TTC549 (cell line): ENCODE data around the gene ACOT11.
"Not testable (repeated sequence)": the region's sequence is repeated elsewhere in the genome, so short reads cannot be mapped to it uniquely, and the experiment has no call there.

Source experiments
- FAIRE-seq: peaks from 2 replicates; lab custom pipeline; 2012; peaks lifted over from hg19 to GRCh38; lab: Jason Lieb, UNC

The ACOT11 gene

DNA sequence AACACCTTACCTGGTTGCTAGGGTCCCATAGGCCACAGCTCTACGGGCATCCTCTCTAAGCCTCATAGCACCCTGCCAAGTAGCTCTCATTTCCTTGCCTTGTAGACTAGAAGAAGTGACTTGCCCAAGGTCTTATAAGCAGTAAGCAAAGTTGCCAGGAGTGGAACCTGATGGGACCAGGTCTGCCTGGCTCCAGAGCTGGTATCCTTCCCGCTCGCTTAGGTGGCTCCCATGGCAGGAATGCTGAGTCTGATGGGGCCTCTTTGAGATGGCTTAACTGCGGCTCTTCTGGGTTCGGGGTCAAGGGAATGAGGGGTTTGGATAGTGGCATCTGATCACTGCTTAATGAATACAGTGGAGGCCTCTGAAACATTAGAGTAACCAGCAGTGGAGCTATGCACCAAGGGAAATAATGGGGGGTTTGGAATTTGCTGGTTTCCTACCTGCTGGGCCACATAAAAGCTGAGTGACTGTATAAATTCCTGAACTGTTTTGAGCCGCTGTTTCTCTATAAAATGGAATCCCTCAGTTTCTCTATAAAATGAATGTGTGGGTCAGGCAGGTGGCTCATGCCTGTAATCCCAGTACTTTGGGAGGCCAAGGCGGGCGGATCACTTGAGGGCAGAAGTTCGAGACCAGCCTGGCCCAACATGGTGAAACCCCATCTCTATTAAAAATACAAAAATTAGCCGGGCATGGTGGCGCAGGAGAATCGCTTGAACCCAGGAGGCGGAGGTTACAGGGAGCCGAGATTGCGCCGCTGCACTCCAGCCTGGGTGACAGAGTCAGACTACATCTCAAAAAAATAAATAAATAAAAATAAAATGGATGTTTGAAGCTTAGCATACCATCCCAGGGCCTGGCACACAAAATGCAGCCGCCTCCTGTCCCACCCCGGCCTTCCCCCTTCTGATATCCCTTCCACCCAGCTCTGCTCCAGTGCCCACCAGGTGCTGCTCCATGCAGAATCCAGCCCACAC lies 62.9 kb downstream of the ACOT11 start:
- FAIRE-seq = no peak

GRCh38 chr1:54611621-54612020 lies 63.6 kb downstream of the ACOT11 start:
- no peak for FAIRE-seq

DNA sequence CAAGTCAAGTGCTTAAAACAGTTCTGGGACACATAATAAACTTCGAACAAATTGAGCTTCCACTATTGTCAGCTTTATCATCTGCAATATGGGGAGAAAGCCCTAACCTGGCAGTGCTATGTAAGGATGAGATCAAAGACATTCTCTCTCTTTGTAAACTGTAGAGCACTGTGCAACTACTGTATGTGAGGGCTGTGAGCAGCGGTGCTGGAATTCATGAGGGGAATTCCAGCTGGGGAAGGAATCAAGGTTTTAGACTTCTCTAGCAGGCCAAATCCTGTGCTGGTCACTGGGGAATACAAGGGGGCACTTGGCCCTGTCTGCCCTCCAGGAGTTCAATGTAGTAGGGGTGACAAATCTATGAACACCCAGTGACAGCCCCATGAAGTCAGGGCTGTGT lies 66.0 kb downstream of the ACOT11 start:
- no peak for FAIRE-seq

DNA sequence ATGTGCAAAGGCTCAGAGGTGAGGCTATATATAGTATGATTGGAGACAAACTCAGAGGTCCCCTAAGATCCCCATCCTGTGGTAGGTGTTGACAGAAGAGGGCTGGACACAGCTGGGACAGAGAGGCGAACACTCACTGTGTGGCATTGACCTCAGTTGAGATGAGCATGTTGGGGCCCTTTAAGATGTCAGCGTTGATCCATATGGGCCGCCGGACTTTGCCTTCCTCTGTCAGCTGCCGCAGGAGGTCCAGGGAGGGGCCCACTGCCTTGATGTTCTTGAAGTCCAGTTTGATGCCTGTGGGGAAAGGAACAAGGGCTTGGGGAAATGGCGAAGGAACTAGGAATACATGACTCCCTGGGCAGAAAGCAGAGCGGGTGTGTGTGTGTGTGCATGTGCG lies 66.5 kb downstream of the ACOT11 start:
- FAIRE-seq = no peak

DNA sequence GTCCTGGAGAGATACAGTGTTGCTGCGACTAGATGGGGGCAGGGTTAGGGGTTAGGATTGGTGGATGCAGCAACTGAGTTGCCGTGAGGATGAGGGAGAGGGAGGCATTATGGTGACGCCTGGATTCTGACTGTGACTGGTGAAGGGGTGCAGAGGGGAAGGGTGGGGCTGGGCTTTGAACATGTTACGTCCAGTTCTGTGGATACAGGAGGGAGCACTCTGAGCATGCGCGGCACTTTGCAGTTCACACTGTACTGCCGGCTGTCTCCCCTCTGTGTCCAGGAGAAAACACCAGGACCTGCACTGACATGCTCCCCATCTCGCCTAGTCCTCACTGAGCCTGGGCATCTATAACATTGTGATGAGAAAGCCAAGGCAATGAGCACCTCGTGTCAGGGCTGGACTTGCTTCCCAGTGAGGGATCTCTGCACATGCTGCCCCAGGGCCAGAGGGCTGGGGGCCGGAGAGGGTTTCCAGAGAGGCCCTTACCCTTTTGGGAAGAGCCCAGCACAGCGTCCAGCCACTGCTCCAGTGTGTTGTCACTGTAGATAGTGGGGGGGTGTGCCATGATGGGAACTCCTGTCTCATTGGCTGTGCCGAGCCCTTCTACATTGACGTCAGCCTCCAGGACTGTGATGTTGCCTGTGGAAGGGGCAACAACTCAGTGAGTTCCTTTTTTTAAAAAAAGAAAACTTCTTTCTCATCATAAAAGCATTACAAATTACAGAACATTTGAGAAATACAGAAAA lies 67.7 kb downstream of the ACOT11 start:
- no peak for FAIRE-seq

DNA sequence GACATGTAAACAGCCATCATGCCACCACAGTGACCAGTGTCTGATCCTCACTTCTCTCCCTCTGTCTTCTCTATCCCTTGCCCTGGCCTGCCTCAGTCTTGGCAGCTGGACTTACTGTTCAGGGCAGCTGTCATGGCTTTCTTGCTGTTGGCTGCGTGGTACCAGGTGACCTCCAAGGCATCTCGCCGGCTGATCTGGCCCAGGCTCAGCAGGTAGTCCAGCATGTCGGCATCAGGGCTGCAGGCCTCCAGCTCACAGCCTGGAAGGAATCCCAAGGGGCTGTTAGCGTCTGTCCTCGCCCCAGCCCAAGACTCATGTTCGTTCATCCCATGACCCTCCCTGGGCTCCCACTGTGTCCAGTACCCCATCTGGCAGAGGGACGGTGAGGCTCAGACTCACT lies 71.7 kb downstream of the ACOT11 start:
- FAIRE-seq = no peak

DNA sequence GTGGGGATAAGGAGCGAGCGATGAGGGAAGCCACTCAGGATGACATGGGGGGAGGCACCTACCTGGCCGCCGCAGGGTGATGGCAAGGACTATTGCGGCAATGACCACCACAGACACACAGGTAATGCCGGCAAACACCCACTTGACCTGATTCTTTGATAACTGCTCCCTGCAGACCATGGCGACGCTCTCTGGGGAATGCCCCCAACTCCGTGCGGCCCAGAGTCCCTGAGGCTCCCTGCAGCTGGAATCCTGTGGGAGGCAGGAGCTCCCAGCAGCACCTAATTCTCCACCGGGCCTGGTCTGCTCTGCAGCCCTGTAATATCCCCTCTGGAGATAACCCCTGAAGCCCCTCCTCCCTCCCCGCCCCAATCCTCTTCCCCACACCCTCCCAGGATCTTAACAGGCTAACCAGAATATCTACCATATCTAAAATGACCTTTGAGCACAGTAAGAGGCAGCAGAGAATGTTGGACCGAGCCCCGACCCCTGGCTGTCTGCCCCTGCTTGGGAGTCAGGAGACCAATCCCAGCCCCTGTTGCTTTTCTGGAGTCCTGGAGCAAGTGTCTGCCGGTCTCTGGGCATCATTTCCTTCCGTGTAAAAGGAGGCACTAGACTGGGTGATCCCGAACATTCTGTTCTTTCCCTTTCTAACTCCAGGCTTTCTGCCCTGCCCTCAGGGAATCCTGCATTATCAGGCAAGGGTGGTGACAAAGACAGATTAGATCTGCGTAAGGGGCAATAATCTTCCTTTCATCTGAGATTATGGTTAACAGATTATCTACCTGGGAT lies 75.4 kb downstream of the ACOT11 start, which contains the start of gene FAM151A:
FAM151A (minus strand) TSS at position 310 of the 792 bp plus-strand sequence; CDS start at position 180, 130 bp downstream.
- no peak for FAIRE-seq

- no peak for FAIRE-seq
These were observed 76.7 kb downstream of the ACOT11 start for GRCh38 chr1:54624466-54625464.

DNA sequence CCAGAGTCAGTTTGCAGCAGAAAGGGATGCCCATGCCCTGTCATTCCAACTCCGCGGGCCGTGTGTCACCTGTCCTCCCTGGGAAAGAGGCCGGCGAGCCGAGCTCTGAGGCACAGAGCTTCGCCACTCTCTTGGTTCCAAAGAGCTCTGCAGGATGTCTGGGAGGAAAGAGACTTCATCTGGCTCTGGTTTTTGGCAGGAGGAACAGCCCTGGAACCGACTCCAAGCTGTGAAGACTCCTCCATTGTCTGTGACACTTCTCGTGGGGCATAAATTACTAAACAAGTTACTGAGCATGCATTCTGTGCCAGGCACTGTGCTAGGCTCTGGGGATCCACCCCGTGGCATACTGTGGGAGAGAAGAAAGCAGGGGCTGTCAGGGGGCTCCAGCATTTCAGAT lies 79.2 kb downstream of the ACOT11 start:
- no peak for FAIRE-seq

GRCh38 chr1:54635804-54636203 lies 87.8 kb downstream of the ACOT11 start:
- FAIRE-seq = not testable (repeated sequence)

DNA sequence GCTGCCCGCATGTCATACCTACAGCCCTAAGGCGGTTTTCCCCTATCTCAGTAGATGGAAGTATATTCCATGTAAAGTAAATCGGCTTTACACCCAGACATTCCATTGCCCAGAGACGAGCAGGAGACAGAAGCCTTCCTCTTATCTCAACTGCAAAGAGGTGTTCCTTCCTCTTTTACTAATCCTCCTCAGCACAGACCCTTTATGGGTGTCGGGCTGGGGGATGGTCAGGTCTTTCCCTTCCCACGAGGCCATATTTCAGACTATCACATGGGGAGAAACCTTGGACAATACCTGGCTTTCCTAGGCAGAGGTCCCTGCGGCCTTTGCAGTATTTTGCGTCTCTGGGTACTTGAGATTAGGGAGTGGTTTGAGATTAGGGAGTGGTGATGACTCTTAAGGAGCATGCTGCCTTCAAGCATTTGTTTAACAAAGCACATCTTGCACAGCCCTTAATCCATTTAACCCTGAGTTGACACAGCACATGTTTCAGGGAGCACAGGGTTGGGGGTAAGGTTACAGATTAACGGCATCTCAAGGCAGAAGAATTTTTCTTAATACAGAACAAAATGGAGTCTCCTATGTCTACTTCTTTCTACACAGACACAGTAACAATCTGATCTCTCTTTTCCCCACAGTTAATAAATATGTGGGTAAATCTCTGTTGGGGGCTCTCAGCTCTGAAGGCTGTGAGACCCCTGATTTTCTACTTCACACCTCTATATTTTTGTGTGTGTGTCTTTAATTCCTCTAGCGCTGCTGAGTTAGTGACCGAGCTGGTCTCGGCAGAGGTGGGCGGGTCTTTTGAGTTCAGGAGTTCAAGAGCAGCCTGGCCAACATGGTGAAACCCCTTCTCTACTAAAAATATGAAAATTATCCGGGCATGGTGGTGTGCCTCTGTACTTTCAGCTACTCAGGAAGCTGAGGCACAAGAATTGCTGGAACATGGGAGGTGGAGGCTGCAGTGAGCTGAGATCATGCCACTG lies 88.7 kb downstream of the ACOT11 start:
- not testable (repeated sequence) for FAIRE-seq

GRCh38 chr1:54640361-54640760 lies 92.3 kb downstream of the ACOT11 start:
- FAIRE-seq = no peak

- no peak for FAIRE-seq
These were observed 93.1 kb downstream of the ACOT11 start, which contains the start of gene MROH7 for GRCh38 chr1:54640863-54641836. TSS of gene MROH7 (plus strand) at chr1:54641786. CDS start at chr1:54652927, 11,141 bp downstream.

- FAIRE-seq = peak; percentile 37
These were observed 95.7 kb downstream of the ACOT11 start for GRCh38 chr1:54643736-54644135.

DNA sequence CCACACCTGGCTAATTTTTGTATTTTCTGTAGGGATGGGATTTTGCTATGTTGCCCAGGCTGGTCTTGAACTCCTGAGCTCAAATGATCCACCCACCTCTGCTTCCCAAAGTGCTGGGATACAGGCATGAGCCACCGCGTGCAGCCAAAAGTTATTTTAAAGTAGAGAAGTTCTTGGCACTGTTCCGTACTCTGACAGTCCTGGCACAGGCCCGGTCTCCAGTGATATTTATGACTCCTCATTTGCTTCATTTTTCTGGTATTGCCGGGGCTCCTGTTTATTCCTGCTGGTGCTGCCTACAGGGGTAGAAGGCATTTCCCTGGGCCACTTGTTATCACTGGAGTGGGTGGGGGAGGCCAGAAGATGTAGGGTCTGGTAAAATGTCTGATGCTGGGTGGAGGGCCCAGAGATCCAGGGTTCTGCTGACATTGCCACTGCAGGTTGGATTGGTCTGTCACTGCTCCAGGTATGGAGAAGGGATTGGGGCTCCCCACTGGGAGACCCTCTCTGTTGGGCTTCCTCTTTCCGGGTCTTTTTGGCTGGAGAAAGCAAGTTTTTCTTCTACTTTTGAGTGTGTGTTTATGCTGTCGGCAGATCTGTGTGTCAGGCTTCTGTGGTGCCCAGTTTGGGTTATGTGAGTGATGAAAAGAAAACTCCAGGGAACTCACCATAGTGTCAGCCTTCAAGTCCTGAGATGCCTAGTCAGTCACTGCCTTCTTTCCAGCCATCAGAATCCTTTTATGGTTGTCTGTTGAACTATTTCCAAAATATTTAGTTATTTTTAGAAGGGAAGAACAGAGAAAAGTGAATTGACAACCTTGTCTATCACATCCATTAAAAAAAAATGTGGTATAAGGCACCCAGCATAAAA lies 98.0 kb downstream of the ACOT11 start:
- no peak for FAIRE-seq

- no peak for FAIRE-seq
These were observed 101.3 kb downstream of the ACOT11 start for GRCh38 chr1:54649130-54649898.

DNA sequence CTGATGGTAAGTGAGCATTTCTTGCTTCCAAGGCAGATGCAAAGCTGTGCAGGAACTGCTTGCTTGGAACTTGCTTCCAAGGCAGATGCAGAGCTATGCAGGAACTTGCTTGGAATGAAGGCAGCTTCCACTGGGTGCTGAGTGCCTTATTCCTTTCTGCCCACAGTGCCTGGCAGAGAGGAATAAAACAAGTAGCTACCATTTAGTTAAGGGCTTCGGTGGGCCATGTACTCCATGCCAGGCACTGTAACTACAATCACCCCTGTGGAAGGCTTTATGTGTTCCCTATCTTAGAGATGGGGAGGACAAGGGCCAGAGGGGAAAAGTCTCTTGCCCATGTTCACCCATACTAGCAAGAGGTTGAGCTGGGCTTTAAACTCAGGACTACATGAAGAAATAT lies 101.9 kb downstream of the ACOT11 start:
- FAIRE-seq = no peak
